ENCODE results near the gene ITPRIP. TPM values are rescaled to one million over a fixed set of nuclear protein-coding genes. Genes with fewer than 3 reads are reported as not detected.

Gene ITPRIP, protein sequence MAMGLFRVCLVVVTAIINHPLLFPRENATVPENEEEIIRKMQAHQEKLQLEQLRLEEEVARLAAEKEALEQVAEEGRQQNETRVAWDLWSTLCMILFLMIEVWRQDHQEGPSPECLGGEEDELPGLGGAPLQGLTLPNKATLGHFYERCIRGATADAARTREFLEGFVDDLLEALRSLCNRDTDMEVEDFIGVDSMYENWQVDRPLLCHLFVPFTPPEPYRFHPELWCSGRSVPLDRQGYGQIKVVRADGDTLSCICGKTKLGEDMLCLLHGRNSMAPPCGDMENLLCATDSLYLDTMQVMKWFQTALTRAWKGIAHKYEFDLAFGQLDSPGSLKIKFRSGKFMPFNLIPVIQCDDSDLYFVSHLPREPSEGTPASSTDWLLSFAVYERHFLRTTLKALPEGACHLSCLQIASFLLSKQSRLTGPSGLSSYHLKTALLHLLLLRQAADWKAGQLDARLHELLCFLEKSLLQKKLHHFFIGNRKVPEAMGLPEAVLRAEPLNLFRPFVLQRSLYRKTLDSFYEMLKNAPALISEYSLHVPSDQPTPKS
- 10 to 100 TPM in 1 of 2 donors, 1 to 10 TPM in 1; 9.1 to 11.0 TPM for total RNA-seq
- polyA plus RNA-seq (2013, experiment 1 of 2) = 14.4 TPM
- polyA plus RNA-seq (2013, experiment 2 of 2) = 14.9 TPM
- long read RNA-seq, experiment 1, full-length matches to known transcripts = 2 of 6 reads
- long read RNA-seq, experiment 1, partial matches to known transcripts = 0 of 6 reads
- long read RNA-seq, experiment 1, other reads (novel, unspliced or antisense) = 4 of 6 reads
- long read RNA-seq, experiment 2, full-length matches to known transcripts = 14 of 16 reads
- long read RNA-seq, experiment 2, partial matches to known transcripts = 0 of 16 reads
- long read RNA-seq, experiment 2, other reads (novel, unspliced or antisense) = 2 of 16 reads
- long read RNA-seq, experiment 3, full-length matches to known transcripts = 49 of 55 reads
- long read RNA-seq, experiment 3, partial matches to known transcripts = 0 of 55 reads
- long read RNA-seq, experiment 3, other reads (novel, unspliced or antisense) = 6 of 55 reads
- long read RNA-seq, experiment 4, partial matches to known transcripts = 0 of 1 reads
- long read RNA-seq, experiment 4, other reads (novel, unspliced or antisense) = 1 of 1 reads

DNA sequence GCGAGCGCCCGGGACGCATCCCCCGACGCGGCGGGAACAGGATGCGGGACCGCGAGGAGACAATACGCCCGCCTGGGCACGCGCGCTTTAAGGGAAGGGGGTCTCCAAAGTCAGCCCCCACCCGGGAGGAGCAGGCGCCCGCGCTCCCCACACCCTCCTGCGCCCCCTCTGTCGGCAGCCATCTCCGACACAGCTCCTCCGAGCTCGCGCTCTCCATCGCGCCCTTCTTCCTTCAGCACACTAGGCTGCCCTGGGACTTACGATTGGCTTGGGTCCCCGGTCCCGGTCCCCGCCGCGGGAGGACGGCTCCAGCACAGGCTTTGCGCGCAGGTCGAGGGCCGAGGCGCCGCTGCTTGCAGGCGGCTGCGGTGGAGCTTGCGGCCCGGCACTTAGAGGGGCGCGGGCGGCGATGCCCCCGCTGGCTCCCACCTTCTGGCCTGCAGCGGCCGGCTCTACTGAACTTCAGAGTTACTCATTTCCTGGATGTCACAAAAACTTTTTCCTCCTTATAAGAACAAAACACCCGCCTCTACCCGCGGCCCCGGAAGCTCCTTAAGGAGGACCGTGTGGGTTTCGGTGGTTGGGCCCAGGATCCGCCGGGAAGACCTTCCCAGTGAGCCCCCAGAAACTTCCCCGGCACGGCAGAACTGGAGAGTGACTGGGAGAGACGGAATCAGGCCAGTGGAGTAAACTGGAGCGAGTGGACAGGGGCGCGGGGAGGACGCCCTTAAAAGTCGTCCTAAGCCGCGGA is at the start of gene ITPRIP:
Gene ITPRIP (minus strand): TSS at position 481 of the 751 bp plus-strand sequence. CDS start 22,414 bp downstream, outside the sequence.
- H3K9me3 Mint-ChIP-seq = no peaks in the 10 kb centered on the region
- H3K4me3 ChIP-seq (ENCODE audit: low read length) = peak within 1 kb of the TSS; percentile 96
- H3K4me3 Mint-ChIP-seq = peak within 1 kb of the TSS; percentile 78
- DNase-seq = peak; percentile 87
- H3K9me3 ChIP-seq (ENCODE audit: control insufficient read depth, low read length) = no peaks in the 10 kb centered on the region
- WGBS, 2 experiments (ENCODE audit: insufficient coverage in 1 of 2, insufficient read length in 1 of 2) = 0% methylated on average over 23 to 70 of the region's 70 CpGs
- peak within 1 kb of the TSS; percentile 81 for H3K27ac ChIP-seq (ENCODE audit: low read depth, low read length)
- H3K27ac Mint-ChIP-seq = peak within 1 kb of the TSS; percentile 98
- H3K27me3 Mint-ChIP-seq (ENCODE audit: insufficient read depth) = peaks cover 8% of the 10 kb centered on the region
- H3K9ac ChIP-seq (ENCODE audit: extremely low read depth, low read length, poor library complexity, severe bottlenecking) = peak within 1 kb of the TSS; percentile 82
- peaks cover 39% of the 10 kb centered on the region for H3K4me1 Mint-ChIP-seq
- H3K27me3 ChIP-seq (ENCODE audit: control insufficient read depth, insufficient read depth, low read length, poor library complexity, severe bottlenecking) = no peaks in the 10 kb centered on the region
- H3K36me3 ChIP-seq (ENCODE audit: control insufficient read depth, insufficient read depth, low read length) = peaks cover 7% of the 10 kb centered on the region
- peaks cover 5% of the 10 kb centered on the region for H3K4me1 ChIP-seq (ENCODE audit: control insufficient read depth, insufficient read depth, low read length)
- no peaks in the 10 kb centered on the region for H3K36me3 Mint-ChIP-seq (ENCODE audit: low read depth)
- TF ChIP-seq, protein P1, sequence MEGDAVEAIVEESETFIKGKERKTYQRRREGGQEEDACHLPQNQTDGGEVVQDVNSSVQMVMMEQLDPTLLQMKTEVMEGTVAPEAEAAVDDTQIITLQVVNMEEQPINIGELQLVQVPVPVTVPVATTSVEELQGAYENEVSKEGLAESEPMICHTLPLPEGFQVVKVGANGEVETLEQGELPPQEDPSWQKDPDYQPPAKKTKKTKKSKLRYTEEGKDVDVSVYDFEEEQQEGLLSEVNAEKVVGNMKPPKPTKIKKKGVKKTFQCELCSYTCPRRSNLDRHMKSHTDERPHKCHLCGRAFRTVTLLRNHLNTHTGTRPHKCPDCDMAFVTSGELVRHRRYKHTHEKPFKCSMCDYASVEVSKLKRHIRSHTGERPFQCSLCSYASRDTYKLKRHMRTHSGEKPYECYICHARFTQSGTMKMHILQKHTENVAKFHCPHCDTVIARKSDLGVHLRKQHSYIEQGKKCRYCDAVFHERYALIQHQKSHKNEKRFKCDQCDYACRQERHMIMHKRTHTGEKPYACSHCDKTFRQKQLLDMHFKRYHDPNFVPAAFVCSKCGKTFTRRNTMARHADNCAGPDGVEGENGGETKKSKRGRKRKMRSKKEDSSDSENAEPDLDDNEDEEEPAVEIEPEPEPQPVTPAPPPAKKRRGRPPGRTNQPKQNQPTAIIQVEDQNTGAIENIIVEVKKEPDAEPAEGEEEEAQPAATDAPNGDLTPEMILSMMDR (conservative IDR thresholded peaks at IDR 0.05) = peak; percentile 61

DNA sequence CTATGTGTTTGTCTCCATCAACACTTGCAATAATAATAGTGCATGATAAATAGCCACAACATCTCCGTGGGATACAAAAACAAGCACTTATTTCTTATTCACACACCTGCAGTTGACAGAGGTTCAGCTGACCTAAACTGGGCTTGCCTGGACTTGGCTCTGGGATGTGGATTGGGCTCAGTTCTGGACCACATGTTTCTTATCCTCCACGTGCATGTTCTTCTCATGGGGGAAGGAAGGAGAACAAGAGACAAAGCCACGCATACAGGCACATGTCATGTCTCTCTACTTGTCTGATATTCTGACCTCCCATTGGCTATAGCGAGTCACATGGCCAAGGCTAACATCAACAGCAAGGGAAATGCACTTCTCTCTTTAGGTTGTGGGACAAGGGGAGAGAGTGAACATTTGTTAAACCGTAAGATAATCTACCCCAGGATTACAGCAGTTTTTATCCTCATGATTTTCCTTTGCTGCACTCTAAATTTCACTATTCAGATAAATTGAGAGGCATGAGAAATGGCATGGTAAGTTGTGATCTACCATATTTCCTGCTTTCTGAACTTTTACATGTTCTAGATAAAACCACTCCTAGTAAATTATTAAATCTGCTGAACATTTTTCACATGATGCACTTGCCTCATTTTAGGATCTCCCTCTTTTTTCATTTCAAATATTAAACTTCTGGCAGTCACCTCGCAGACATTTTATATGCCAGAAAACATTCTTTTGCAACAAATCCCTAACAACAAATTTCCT is 49.0 kb upstream of the ITPRIP start:
- H3K4me3 Mint-ChIP-seq = no peak overlapping the region
- H3K4me1 Mint-ChIP-seq = peaks cover 11% of the 10 kb centered on the region
- Histone ChIP-seq H3K27me3 (ENCODE audit: control insufficient read depth, insufficient read depth, low read length, poor library complexity, severe bottlenecking) (no peaks in the 10 kb centered on the region), H3K27ac (ENCODE audit: low read depth, low read length) (no peak overlapping the region), H3K36me3 (ENCODE audit: control insufficient read depth, insufficient read depth, low read length) (no peaks in the 10 kb centered on the region), H3K9me3 (ENCODE audit: control insufficient read depth, low read length) (no peaks in the 10 kb centered on the region), H3K4me3 (ENCODE audit: low read length) (no peak overlapping the region), H3K4me1 (ENCODE audit: control insufficient read depth, insufficient read depth, low read length) (peaks cover 5% of the 10 kb centered on the region), H3K9ac (ENCODE audit: extremely low read depth, low read length, poor library complexity, severe bottlenecking) (no peak overlapping the region)
- no peaks in the 10 kb centered on the region for H3K9me3 Mint-ChIP-seq
- H3K27ac Mint-ChIP-seq = no peak overlapping the region
- peaks cover 16% of the 10 kb centered on the region for H3K27me3 Mint-ChIP-seq (ENCODE audit: insufficient read depth)
- H3K36me3 Mint-ChIP-seq (ENCODE audit: low read depth) = no peaks in the 10 kb centered on the region
- DNase-seq = no peak
- TF ChIP-seq, protein P1 (conservative IDR thresholded peaks at IDR 0.05) = no peak
- 91 to 100% methylated on average over 3 to 6 of the region's 6 CpGs for WGBS, 2 experiments (ENCODE audit: insufficient coverage in 1 of 2, insufficient read length in 1 of 2)
